Activated naive CD4-positive, alpha-beta T cell treated with anti-CD3 and anti-CD28 coated beads, Interleukin-2, amount 10 ng/mL, durations not matched to agents 7 days and 5 days (primary cell): ENCODE data around the gene SERPINA7.

Experiments
- CTCF ChIA-PET: fragments of 350-600 bp; sonication (Branson Sonifier 250); formaldehyde crosslinking; loops from one replicate; lab custom pipeline; 2021; ENCODE audit warnings: antibody characterized with exemption; lab: Charles Lee
- DNase-seq: peaks from one replicate; pipeline ENCODE4 v3.0.0-alpha.2; 2020
- H3K27ac Mint-ChIP-seq: one replicate; pipeline ENCODE4 v1.8.0; 2021; ENCODE audit warnings: mild to moderate bottlenecking, moderate library complexity, mixed read lengths
- H3K27me3 Mint-ChIP-seq: one replicate; pipeline ENCODE4 v1.8.0; 2021; ENCODE audit warnings: mild to moderate bottlenecking, mixed read lengths
- H3K36me3 Mint-ChIP-seq: one replicate; pipeline ENCODE4 v1.8.0; 2021; ENCODE audit warnings: mixed read lengths
- H3K4me1 Mint-ChIP-seq: one replicate; pipeline ENCODE4 v1.8.0; 2021; ENCODE audit warnings: mixed read lengths
- H3K4me3 Mint-ChIP-seq: one replicate; pipeline ENCODE4 v1.8.0; 2021; ENCODE audit warnings: mild to moderate bottlenecking, moderate library complexity, mixed read lengths
- H3K9me3 Mint-ChIP-seq: one replicate; pipeline ENCODE4 v1.8.0; 2021; ENCODE audit warnings: mixed read lengths

The SERPINA7 gene, protein sequence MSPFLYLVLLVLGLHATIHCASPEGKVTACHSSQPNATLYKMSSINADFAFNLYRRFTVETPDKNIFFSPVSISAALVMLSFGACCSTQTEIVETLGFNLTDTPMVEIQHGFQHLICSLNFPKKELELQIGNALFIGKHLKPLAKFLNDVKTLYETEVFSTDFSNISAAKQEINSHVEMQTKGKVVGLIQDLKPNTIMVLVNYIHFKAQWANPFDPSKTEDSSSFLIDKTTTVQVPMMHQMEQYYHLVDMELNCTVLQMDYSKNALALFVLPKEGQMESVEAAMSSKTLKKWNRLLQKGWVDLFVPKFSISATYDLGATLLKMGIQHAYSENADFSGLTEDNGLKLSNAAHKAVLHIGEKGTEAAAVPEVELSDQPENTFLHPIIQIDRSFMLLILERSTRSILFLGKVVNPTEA

GRCh38 chrX:106038625-106039024, at the start of gene SERPINA7:
Gene SERPINA7 (minus strand): TSS chrX:106038727. CDS start chrX:106037058, 1,669 bp downstream.
- H3K27ac Mint-ChIP-seq = no peak within 1 kb of the TSS
- no peaks in the 10 kb centered on the region for H3K4me1 Mint-ChIP-seq
- H3K9me3 Mint-ChIP-seq = no peaks in the 10 kb centered on the region
- no peaks in the 10 kb centered on the region for H3K36me3 Mint-ChIP-seq
- no peaks in the 10 kb centered on the region for H3K27me3 Mint-ChIP-seq
- H3K4me3 Mint-ChIP-seq = no peak within 1 kb of the TSS
- CTCF ChIA-PET = no interaction called here
- no peak for DNase-seq

DNA sequence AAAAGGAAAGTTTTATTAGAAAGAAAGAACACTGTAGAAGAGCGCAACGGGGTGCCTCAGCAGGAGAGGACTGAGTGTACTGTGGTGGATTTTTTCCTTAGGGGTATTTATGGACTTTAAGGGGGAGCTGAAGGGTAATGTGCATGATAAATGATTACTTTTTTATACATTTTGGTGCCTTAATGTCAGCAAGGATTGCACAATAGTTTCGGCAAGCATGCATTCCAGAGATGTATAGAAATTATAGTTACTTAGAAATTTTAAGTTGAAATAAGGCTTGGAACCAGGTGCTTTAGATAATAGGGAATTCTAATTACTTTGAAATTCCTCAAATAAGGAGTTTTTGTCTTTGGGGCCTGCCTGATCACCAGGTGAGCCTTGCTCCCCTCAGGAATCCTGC, 30.5 kb upstream of the SERPINA7 start:
- CTCF ChIA-PET = no interaction called here
- H3K4me1 Mint-ChIP-seq = no peaks in the 10 kb centered on the region
- H3K27ac Mint-ChIP-seq = no peak overlapping the region
- no peak for DNase-seq
- H3K27me3 Mint-ChIP-seq = no peaks in the 10 kb centered on the region
- H3K36me3 Mint-ChIP-seq = no peaks in the 10 kb centered on the region
- no peak overlapping the region for H3K4me3 Mint-ChIP-seq
- peaks cover 4% of the 10 kb centered on the region for H3K9me3 Mint-ChIP-seq

DNA sequence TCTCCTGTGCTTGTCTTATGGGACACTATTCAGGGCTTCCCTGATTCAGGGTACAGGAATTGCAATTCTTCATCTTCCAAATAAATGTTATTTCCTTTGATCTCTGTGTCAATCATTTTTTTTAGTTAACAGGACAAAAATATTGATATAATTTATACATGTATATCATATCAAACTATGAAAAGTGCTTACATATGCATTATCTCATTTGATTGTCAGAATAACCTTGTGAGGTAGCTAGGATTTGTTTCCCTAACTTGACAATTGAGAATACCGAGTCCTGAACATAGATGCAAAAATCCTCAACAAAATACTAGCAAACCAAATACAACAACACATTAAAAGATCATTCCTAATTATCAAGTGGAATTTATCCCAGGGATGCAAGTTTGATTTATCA, 11.5 kb upstream of the SERPINA7 start:
- Mint-ChIP-seq H3K4me1 (no peaks in the 10 kb centered on the region), H3K9me3 (no peaks in the 10 kb centered on the region), H3K36me3 (no peaks in the 10 kb centered on the region), H3K4me3 (no peak overlapping the region), H3K27ac (no peak overlapping the region), H3K27me3 (no peaks in the 10 kb centered on the region)
- CTCF ChIA-PET = no interaction called here
- no peak for DNase-seq

- H3K4me1 Mint-ChIP-seq = no peaks in the 10 kb centered on the region
- no peaks in the 10 kb centered on the region for H3K9me3 Mint-ChIP-seq
- no peak overlapping the region for H3K27ac Mint-ChIP-seq
- H3K36me3 Mint-ChIP-seq = no peaks in the 10 kb centered on the region
- CTCF ChIA-PET = no interaction called here
- no peak overlapping the region for H3K4me3 Mint-ChIP-seq
- H3K27me3 Mint-ChIP-seq = no peaks in the 10 kb centered on the region
- DNase-seq = no peak
These were observed 3.8 kb upstream of the SERPINA7 start for GRCh38 chrX:106042296-106042695.

DNA sequence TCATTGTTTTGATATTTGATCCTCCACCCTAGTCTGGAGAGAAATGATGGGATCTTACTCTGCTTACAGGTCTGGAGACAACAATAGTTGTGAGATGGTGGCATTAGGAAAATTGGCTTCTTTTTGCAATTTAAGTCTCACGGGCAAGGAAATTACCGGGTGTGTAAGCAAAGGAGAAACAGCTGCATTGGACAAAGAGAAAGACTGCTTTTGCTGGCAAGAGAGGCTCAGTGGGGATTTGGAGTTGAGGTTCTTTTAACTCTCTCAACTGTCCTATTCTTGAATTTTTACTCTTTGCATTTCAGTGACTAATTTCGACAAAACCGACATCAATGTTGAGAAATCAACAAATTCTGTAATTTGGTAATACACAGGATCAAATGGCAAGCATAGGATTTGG, 2.3 kb upstream of the SERPINA7 start:
- Mint-ChIP-seq H3K27ac (no peak overlapping the region), H3K9me3 (no peaks in the 10 kb centered on the region), H3K27me3 (no peaks in the 10 kb centered on the region), H3K36me3 (no peaks in the 10 kb centered on the region), H3K4me1 (no peaks in the 10 kb centered on the region), H3K4me3 (no peak overlapping the region)
- CTCF ChIA-PET = no interaction called here
- no peak for DNase-seq

- Mint-ChIP-seq H3K9me3 (no peaks in the 10 kb centered on the region), H3K4me1 (no peaks in the 10 kb centered on the region), H3K27ac (no peak overlapping the region), H3K27me3 (no peaks in the 10 kb centered on the region), H3K4me3 (no peak overlapping the region), H3K36me3 (no peaks in the 10 kb centered on the region)
- no peak for DNase-seq
- CTCF ChIA-PET = no interaction called here
These were observed 1.4 kb upstream of the SERPINA7 start for GRCh38 chrX:106039920-106040319.

DNA sequence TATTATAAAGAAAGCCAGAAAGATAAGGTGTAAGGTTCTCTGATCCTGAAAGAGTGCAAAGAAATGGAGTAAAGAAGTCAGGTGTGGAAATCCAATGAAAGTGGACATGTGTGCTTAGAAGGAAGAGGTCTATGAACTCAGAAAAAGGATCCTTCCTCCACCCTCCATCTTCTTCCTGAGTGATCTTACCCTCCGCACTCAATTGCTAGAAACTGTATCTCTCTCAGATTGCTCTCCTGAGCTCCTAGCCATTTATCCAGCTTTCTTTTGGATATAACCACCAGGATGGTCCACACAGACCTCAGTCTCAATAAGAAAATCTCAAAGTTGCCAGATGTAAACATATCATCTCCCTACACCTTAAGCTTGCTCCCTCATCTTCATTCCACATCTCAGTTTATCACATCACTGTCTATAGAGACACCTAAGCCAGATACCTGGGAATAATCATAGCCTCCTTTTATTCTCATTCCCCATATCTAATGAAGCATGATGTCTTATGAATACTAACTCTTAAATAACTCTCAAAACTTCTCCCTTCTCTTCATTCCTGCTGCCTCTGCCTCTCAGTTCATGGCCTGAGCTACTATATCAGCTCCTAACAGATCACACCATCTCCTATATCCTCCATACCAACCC, 573 bp downstream of the SERPINA7 start:
- Mint-ChIP-seq H3K27ac (no peak overlapping the region), H3K36me3 (no peaks in the 10 kb centered on the region), H3K4me1 (no peaks in the 10 kb centered on the region), H3K4me3 (no peak overlapping the region), H3K27me3 (no peaks in the 10 kb centered on the region), H3K9me3 (no peaks in the 10 kb centered on the region)
- no peak for DNase-seq
- CTCF ChIA-PET = no interaction called here

- CTCF ChIA-PET = no interaction called here
- no peaks in the 10 kb centered on the region for H3K4me1 Mint-ChIP-seq
- no peak overlapping the region for H3K4me3 Mint-ChIP-seq
- DNase-seq = no peak
- H3K27ac Mint-ChIP-seq = no peak overlapping the region
- H3K27me3 Mint-ChIP-seq = no peaks in the 10 kb centered on the region
- no peaks in the 10 kb centered on the region for H3K36me3 Mint-ChIP-seq
- no peaks in the 10 kb centered on the region for H3K9me3 Mint-ChIP-seq
These were observed 1.8 kb downstream of the SERPINA7 start for GRCh38 chrX:106036716-106037115.

- Mint-ChIP-seq H3K27me3 (no peaks in the 10 kb centered on the region), H3K4me3 (no peak overlapping the region), H3K36me3 (no peaks in the 10 kb centered on the region), H3K4me1 (no peaks in the 10 kb centered on the region), H3K27ac (no peak overlapping the region), H3K9me3 (no peaks in the 10 kb centered on the region)
- CTCF ChIA-PET = no interaction called here
- DNase-seq = no peak
These were observed 3.5 kb downstream of the SERPINA7 start for GRCh38 chrX:106035064-106035463.

GRCh38 chrX:106023947-106024346, 14.6 kb downstream of the SERPINA7 start:
- Mint-ChIP-seq H3K9me3 (no peaks in the 10 kb centered on the region), H3K4me1 (no peaks in the 10 kb centered on the region), H3K27ac (no peak overlapping the region), H3K36me3 (no peaks in the 10 kb centered on the region), H3K27me3 (no peaks in the 10 kb centered on the region), H3K4me3 (no peak overlapping the region)
- no peak for DNase-seq
- CTCF ChIA-PET = no interaction called here

DNA sequence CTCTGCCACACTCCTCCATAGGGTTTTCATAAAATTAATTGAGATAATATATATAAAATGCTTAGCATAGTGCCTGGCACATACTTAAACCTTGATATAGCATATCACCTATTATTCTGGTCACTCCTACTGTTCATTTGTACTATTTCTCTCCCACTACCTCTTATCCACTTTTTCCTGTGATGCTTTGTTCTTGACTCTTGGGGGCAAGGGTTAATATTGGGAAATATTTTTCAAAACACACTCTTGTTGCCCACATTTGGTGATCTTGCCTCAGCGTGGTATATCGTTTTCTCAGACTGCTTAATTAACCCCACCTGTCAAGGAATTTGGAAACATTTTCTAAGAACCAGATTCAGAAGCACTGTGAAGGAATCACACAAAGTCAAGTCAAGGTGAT, 16.3 kb downstream of the SERPINA7 start:
- Mint-ChIP-seq H3K36me3 (no peaks in the 10 kb centered on the region), H3K4me1 (no peaks in the 10 kb centered on the region), H3K4me3 (no peak overlapping the region), H3K27ac (no peak overlapping the region), H3K27me3 (no peaks in the 10 kb centered on the region), H3K9me3 (no peaks in the 10 kb centered on the region)
- CTCF ChIA-PET = no interaction called here
- no peak for DNase-seq

DNA sequence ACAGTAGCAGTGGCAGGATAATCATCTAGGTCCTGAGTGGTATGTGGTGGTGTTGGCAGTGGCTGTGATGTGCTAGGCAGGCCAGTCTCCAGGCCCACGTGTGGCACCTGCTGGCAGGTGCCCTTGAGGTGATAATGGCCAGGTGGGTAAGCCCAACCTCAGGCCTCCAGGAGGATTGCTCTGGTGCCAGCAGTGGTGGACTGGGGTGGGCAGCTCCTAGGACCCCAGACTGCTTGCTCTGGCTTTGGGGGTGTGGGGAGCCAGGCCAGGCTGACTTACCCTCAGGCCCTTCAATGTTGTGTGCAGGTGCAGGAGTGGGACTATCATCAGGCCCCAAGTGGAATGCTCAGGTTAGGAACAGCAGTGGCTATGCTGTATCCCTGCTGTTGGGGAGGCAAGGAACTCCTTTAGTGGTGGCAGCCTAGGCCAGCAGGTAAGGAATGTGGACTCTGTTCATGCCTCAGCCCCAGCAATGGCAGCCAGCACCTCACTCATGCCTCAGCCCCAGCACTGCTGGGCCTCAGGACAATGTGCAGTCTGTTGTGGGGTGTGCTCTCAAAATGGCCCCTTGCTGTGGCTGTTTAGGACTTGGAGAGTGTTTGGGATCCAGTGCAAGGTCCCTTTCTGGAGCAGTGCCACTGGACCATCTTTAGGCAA, 24.3 kb downstream of the SERPINA7 start:
- Mint-ChIP-seq H3K36me3 (no peaks in the 10 kb centered on the region), H3K27ac (no peak overlapping the region), H3K9me3 (peaks cover 3% of the 10 kb centered on the region), H3K4me1 (no peaks in the 10 kb centered on the region), H3K4me3 (no peak overlapping the region), H3K27me3 (no peaks in the 10 kb centered on the region)
- no peak for DNase-seq
- CTCF ChIA-PET = no interaction called here

DNA sequence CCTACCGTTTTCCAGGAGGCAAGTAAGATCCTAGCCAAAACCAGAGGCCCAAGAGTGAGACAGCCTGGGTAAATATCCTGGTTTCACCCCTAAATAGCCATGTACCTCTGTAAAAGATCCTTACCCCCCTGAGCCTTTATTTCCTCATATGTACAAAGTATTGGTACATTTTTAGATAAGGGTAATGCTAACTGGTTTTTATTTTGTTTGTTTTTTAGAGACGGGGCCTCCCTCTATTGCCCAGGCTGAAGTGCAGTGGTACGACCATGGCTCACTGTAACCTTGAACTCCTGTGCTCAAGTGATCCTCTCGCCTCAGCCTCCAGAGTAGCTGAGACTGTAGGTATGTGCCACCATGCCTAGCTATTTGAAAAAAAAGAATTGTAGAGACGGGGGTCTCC, 29.4 kb downstream of the SERPINA7 start:
- H3K36me3 Mint-ChIP-seq = no peaks in the 10 kb centered on the region
- H3K4me1 Mint-ChIP-seq = no peaks in the 10 kb centered on the region
- H3K9me3 Mint-ChIP-seq = peaks cover 3% of the 10 kb centered on the region
- CTCF ChIA-PET = no interaction called here
- DNase-seq = no peak
- H3K27ac Mint-ChIP-seq = no peak overlapping the region
- no peak overlapping the region for H3K4me3 Mint-ChIP-seq
- H3K27me3 Mint-ChIP-seq = no peaks in the 10 kb centered on the region

DNA sequence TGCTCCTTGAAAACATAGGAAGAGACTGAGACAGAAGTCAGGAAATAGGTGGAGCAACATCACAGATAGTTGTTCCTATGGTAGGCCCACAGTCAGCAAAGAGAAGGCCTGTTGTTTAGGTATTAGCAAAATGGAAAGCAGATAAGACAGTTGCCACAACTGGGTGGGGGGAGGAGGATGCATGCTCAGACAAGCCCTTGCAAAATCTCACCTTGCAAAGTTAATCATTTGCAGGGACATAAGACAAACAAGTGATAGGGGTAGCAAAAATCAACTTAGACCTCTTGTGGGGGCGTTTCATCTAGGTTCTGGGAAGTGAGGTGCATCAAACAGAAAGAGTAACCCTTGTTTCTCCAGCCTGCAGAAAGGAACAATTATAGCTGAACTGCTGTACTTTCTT, 30.7 kb downstream of the SERPINA7 start:
- H3K4me1 Mint-ChIP-seq = no peaks in the 10 kb centered on the region
- H3K9me3 Mint-ChIP-seq = peaks cover 3% of the 10 kb centered on the region
- no peaks in the 10 kb centered on the region for H3K27me3 Mint-ChIP-seq
- no peak for DNase-seq
- no peak overlapping the region for H3K4me3 Mint-ChIP-seq
- H3K27ac Mint-ChIP-seq = no peak overlapping the region
- no peaks in the 10 kb centered on the region for H3K36me3 Mint-ChIP-seq
- CTCF ChIA-PET = no interaction called here

GRCh38 chrX:106005684-106006083, 32.8 kb downstream of the SERPINA7 start:
- Mint-ChIP-seq H3K4me3 (no peak overlapping the region), H3K4me1 (no peaks in the 10 kb centered on the region), H3K36me3 (no peaks in the 10 kb centered on the region), H3K9me3 (no peaks in the 10 kb centered on the region), H3K27ac (no peak overlapping the region), H3K27me3 (no peaks in the 10 kb centered on the region)
- no peak for DNase-seq
- CTCF ChIA-PET = no interaction called here
